Panc1 (cell line): Measurements from ENCODE around the gene ENTPD2. TPM values are rescaled to one million over a fixed set of nuclear protein-coding genes. Genes with fewer than 3 reads are reported as not detected.

Source experiments
- ATAC-seq: fragments of 200-7000 bp; cut with Tn5 transposase; 2 replicates; pipeline ENCODE4 v1.9.1; 2020; ENCODE audit warnings: mild to moderate bottlenecking, moderate library complexity
- BruUV-seq: library from RNA; stranded (reverse); fragments of 400-500 nt; replicated peaks from 2 replicates; lab custom pipeline; 2021; lab: Mats Ljungman, UMichigan
- CTCF ChIA-PET: fragments of 300-600 bp; sonication (Branson Sonifier 250); formaldehyde crosslinking; loops from one replicate; lab custom pipeline; 2022; ENCODE audit warnings: antibody characterized with exemption; lab: Charles Lee
- POLR2A ChIA-PET: fragments of 300-600 bp; sonication (Branson Sonifier 250); formaldehyde crosslinking; loops from one replicate; lab custom pipeline; 2022; ENCODE audit warnings: antibody characterized with exemption; lab: Charles Lee
- DNase-seq: peaks from one replicate; pipeline ENCODE4 v3.0.0-alpha.2; 2010; ENCODE audit warnings: low read depth, low spot score
- H3K27ac ChIP-seq: 2 replicates; pipeline ENCODE4 v1.5.1; 2011; ENCODE audit warnings: mild to moderate bottlenecking, low read length, inconsistent platforms
- H3K27me3 ChIP-seq: fragments of 200-500 bp; sonication (Bioruptor generic); 2 replicates; pipeline ENCODE4 v1.6.0; 2014; ENCODE audit warnings: low read length, inconsistent platforms; ENCODE audit not compliant: control insufficient read depth, insufficient read depth
- H3K36me3 ChIP-seq: fragments of 200-500 bp; sonication (Bioruptor generic); 2 replicates; pipeline ENCODE4 v1.5.1; 2014; ENCODE audit warnings: inconsistent platforms, mild to moderate bottlenecking, low read length, moderate library complexity; ENCODE audit not compliant: control insufficient read depth, insufficient read depth
- H3K4me1 ChIP-seq: 2 replicates; pipeline ENCODE4 v1.5.1; 2011; ENCODE audit warnings: inconsistent platforms, mild to moderate bottlenecking, low read length, moderate library complexity; ENCODE audit not compliant: control insufficient read depth, insufficient read depth
- H3K4me3 ChIP-seq, 2 experiments: 2 replicates each; pipeline ENCODE4 v1.5.1; 2011 to 2012; ENCODE audit warnings: low read depth in 2 of 2, low read length in 2 of 2, mild to moderate bottlenecking in 2 of 2, inconsistent platforms in 1 of 2, moderate library complexity in 1 of 2
- H3K9me3 ChIP-seq: fragments of 200-500 bp; sonication (Bioruptor generic); 2 replicates; pipeline ENCODE4 v1.5.1; 2014; ENCODE audit warnings: low read depth, mild to moderate bottlenecking, inconsistent platforms, low read length, moderate library complexity; ENCODE audit not compliant: control insufficient read depth, insufficient read depth
- CTCF ChIP-seq: fragments of 450-650 bp; IDR thresholded peaks from 2 replicates; pipeline ENCODE4 v1.5.1; 2017; ENCODE audit warnings: mild to moderate bottlenecking
- POLR2AphosphoS5 ChIP-seq: IDR thresholded peaks from 2 replicates; pipeline ENCODE4 v1.6.1; 2012; ENCODE audit warnings: mild to moderate bottlenecking, low read depth, low read length, moderate library complexity
- SIN3A ChIP-seq: IDR thresholded peaks from 2 replicates; pipeline ENCODE4 v1.6.1; 2012; ENCODE audit warnings: low read depth, mild to moderate bottlenecking, low read length, moderate library complexity, borderline replicate concordance; ENCODE audit not compliant: insufficient read depth
- TCF7L2 ChIP-seq: IDR thresholded peaks from 2 replicates; pipeline ENCODE4 v1.6.1; 2011; ENCODE audit warnings: mild to moderate bottlenecking, low read depth, low read length, inconsistent platforms
- in situ Hi-C: cut with HindIII; loops from 2 replicates; pipeline ENCODE4 v1.10.0; 2016; ENCODE audit warnings: low sequenced_read_pairs, low pct_unique_long_range_greater_than_20kb
- intact Hi-C: fragments of 100-400 bp; cut with micrococcal nuclease; formaldehyde crosslinking; loops from one replicate; pipeline ENCODE4 v1.10.0; 2022; ENCODE audit not compliant: unreplicated experiment
- total RNA-seq: library from RNA; stranded (reverse); gene quantifications from one replicate; pipeline ENCODE4 v1.2.1, GENCODE V29; 2021; ENCODE audit not compliant: unreplicated experiment
- TF ChIP-seq, protein P1 (sequence below), 2 experiments: IDR thresholded peaks; 2 replicates each; pipeline ENCODE4 v1.6.1; 2011 to 2012; ENCODE audit warnings: low read depth in 2 of 2, control low read depth in 1 of 2, low read length in 1 of 2, mild to moderate bottlenecking in 1 of 2, moderate library complexity in 1 of 2; ENCODE audit not compliant: insufficient read depth in 1 of 2

ENTPD2 gene
- total RNA-seq, 1 experiment from 2014 or later = 2.8 TPM

- TF ChIP-seq CTCF (no peak), POLR2AphosphoS5 (no peak)
- ChIA-PET CTCF (no interaction called here), POLR2A (interaction anchor here (0.5 kb wide), 1 partner anchor 93 kb away, joined by 6 read pairs; no protein-coding TSS in a partner anchor)
- no peaks in the 10 kb centered on the region for H3K36me3 ChIP-seq
- no peaks in the 10 kb centered on the region for H3K4me1 ChIP-seq
- intact Hi-C loops (no loop called here), in situ Hi-C loops (no loop called here)
- no peaks in the 10 kb centered on the region for H3K27me3 ChIP-seq
- BruUV-seq = no TSS peak
- H3K9me3 ChIP-seq = no peaks in the 10 kb centered on the region
- no peak for ATAC-seq
- H3K27ac ChIP-seq = no peak overlapping the region
- no peak overlapping the region for H3K4me3 ChIP-seq
- DNase-seq = no peak
Measured at GRCh38 chr9:137011907-137012675, 41.8 kb downstream of the ENTPD2 start.

DNA sequence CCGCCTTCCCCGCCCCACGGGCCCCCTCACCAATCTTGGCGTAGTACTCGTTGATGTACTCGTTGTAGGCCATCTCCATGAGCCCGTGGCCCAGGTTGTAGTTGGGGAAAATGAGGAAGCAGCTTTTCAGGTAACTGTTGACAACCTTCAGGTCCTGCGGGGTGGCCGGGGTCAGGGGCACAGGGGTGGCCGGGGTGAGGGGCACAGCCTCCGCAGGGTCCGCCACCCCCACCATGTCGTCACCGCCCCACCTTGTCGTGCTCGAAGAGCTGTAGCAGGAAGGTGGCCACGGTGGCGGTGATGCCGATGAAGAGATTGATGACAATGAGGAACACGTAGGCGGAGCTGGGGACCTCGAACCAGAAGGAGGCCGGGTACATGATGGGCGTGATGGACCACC is 42.7 kb downstream of the ENTPD2 start:
- DNase-seq (no peak), ATAC-seq (no peak)
- Histone ChIP-seq H3K4me1 (no peaks in the 10 kb centered on the region), H3K27ac (no peak overlapping the region), H3K4me3 (no peak overlapping the region), H3K27me3 (no peaks in the 10 kb centered on the region), H3K9me3 (no peaks in the 10 kb centered on the region), H3K36me3 (no peaks in the 10 kb centered on the region)
- TF ChIP-seq CTCF (no peak), TCF7L2 (no peak), POLR2AphosphoS5 (no peak), SIN3A (no peak)
- TF ChIP-seq, protein P1, sequence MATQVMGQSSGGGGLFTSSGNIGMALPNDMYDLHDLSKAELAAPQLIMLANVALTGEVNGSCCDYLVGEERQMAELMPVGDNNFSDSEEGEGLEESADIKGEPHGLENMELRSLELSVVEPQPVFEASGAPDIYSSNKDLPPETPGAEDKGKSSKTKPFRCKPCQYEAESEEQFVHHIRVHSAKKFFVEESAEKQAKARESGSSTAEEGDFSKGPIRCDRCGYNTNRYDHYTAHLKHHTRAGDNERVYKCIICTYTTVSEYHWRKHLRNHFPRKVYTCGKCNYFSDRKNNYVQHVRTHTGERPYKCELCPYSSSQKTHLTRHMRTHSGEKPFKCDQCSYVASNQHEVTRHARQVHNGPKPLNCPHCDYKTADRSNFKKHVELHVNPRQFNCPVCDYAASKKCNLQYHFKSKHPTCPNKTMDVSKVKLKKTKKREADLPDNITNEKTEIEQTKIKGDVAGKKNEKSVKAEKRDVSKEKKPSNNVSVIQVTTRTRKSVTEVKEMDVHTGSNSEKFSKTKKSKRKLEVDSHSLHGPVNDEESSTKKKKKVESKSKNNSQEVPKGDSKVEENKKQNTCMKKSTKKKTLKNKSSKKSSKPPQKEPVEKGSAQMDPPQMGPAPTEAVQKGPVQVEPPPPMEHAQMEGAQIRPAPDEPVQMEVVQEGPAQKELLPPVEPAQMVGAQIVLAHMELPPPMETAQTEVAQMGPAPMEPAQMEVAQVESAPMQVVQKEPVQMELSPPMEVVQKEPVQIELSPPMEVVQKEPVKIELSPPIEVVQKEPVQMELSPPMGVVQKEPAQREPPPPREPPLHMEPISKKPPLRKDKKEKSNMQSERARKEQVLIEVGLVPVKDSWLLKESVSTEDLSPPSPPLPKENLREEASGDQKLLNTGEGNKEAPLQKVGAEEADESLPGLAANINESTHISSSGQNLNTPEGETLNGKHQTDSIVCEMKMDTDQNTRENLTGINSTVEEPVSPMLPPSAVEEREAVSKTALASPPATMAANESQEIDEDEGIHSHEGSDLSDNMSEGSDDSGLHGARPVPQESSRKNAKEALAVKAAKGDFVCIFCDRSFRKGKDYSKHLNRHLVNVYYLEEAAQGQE (IDR thresholded peaks at IDR 0.05; ENCODE audit: insufficient read depth in 1 of 2, low read depth in 2 of 2, low read length in 1 of 2) = no peak
- ChIA-PET POLR2A (interaction anchor here (0.5 kb wide), 2 partner anchors 92 to 249 kb away, joined by 4 to 6 read pairs; no protein-coding TSS in a partner anchor), CTCF (no interaction called here)
- no TSS peak for BruUV-seq
- in situ Hi-C loops = no loop called here
- intact Hi-C loops = no loop called here
